ENCODE data around the gene RDH11. TPM values are rescaled to one million over a fixed set of nuclear protein-coding genes. Genes with fewer than 3 reads are reported as not detected.

Gene RDH11
- polyA plus RNA-seq, 1 experiment: 80.3 TPM

GRCh38 chr14:67735336-67736147 is 40.0 kb upstream of the RDH11 start:
- TF ChIP-seq CTCF (IDR thresholded peaks at IDR 0.05; ENCODE audit: insufficient read depth, low read depth, low read length): no peak
- ChIA-PET CTCF (interaction anchor here (1.3 kb wide), 1 partner anchor 14 kb away, joined by 4 read pairs; no protein-coding TSS in a partner anchor), POLR2A (no interaction called here)
- Histone ChIP-seq H3K4me3 (ENCODE audit: low read depth, low read length) (no peak overlapping the region), H3K36me3 (ENCODE audit: control insufficient read depth, insufficient read depth, low read length) (no peaks in the 10 kb centered on the region), H3K27me3 (ENCODE audit: control insufficient read depth, insufficient read depth, low read length) (no peaks in the 10 kb centered on the region)
- no peak for DNase-seq (ENCODE audit: low read depth)

GRCh38 chr14:67734675-67735074 is 39.1 kb upstream of the RDH11 start:
- Histone ChIP-seq H3K36me3 (ENCODE audit: control insufficient read depth, insufficient read depth, low read length) (no peaks in the 10 kb centered on the region), H3K4me3 (ENCODE audit: low read depth, low read length) (no peak overlapping the region), H3K27me3 (ENCODE audit: control insufficient read depth, insufficient read depth, low read length) (no peaks in the 10 kb centered on the region)
- POLR2A ChIA-PET: no interaction called here
- DNase-seq (ENCODE audit: low read depth): no peak
- no peak for TF ChIP-seq CTCF (IDR thresholded peaks at IDR 0.05; ENCODE audit: insufficient read depth, low read depth, low read length)
- CTCF ChIA-PET: interaction anchor here (1.2 to 1.3 kb wide), 2 partner anchors 15 to 30 kb away, joined by 3 to 4 read pairs; no protein-coding TSS in a partner anchor

GRCh38 chr14:67733616-67734015 is 38.1 kb upstream of the RDH11 start:
- DNase-seq (ENCODE audit: low read depth): no peak
- no peak for TF ChIP-seq CTCF (IDR thresholded peaks at IDR 0.05; ENCODE audit: insufficient read depth, low read depth, low read length)
- ChIA-PET POLR2A (no interaction called here), CTCF (interaction anchor here (0.6 kb wide), 1 partner anchor 93 kb away, joined by 3 read pairs; no protein-coding TSS in a partner anchor)
- H3K27me3 ChIP-seq (ENCODE audit: control insufficient read depth, insufficient read depth, low read length): peaks cover 4% of the 10 kb centered on the region; the same call in 1 of the 2 replicates
- H3K4me3 ChIP-seq (ENCODE audit: low read depth, low read length): no peak overlapping the region
- no peaks in the 10 kb centered on the region for H3K36me3 ChIP-seq (ENCODE audit: control insufficient read depth, insufficient read depth, low read length)

GRCh38 chr14:67729072-67729885 is 33.7 kb upstream of the RDH11 start:
- POLR2A ChIA-PET: no interaction called here
- Histone ChIP-seq H3K4me3 (ENCODE audit: low read depth, low read length) (no peak overlapping the region), H3K36me3 (ENCODE audit: control insufficient read depth, insufficient read depth, low read length) (no peaks in the 10 kb centered on the region), H3K27me3 (ENCODE audit: control insufficient read depth, insufficient read depth, low read length) (peaks cover 17% of the 10 kb centered on the region)
- CTCF ChIA-PET: interaction anchor here (0.9 kb wide), 1 partner anchor 25 kb away, joined by 4 read pairs; no protein-coding TSS in a partner anchor
- TF ChIP-seq CTCF (IDR thresholded peaks at IDR 0.05; ENCODE audit: insufficient read depth, low read depth, low read length): no peak
- no peak for DNase-seq (ENCODE audit: low read depth)

GRCh38 chr14:67728258-67728657 is 32.7 kb upstream of the RDH11 start:
- TF ChIP-seq CTCF (IDR thresholded peaks at IDR 0.05; ENCODE audit: insufficient read depth, low read depth, low read length): no peak
- Histone ChIP-seq H3K27me3 (ENCODE audit: control insufficient read depth, insufficient read depth, low read length) (peaks cover 17% of the 10 kb centered on the region), H3K4me3 (ENCODE audit: low read depth, low read length) (no peak overlapping the region), H3K36me3 (ENCODE audit: control insufficient read depth, insufficient read depth, low read length) (no peaks in the 10 kb centered on the region)
- no peak for DNase-seq (ENCODE audit: low read depth)
- POLR2A ChIA-PET: no interaction called here
- CTCF ChIA-PET: interaction anchor here (0.9 to 1.9 kb wide), 2 partner anchors 24 to 301 kb away, joined by 4 read pairs; no protein-coding TSS in a partner anchor
